SK-N-SH (cell line): ENCODE measurements around the gene MAP3K6.

Experiments used
- EP300 ChIP-seq, 2 experiments: IDR thresholded peaks; 2 replicates each; pipeline versions ENCODE4 v1.4.0 to v1.6.1; 2012; ENCODE audit warnings: borderline replicate concordance in 1 of 2, low read depth in 1 of 2, low read length in 1 of 2
- EZH2phosphoT487 ChIP-seq: fragments of 200-600 bp; sonication (generic); IDR thresholded peaks from 2 replicates; pipeline ENCODE4 v1.6.1; 2017; ENCODE audit warnings: low read depth, mixed run types, mild to moderate bottlenecking, antibody characterized with exemption, moderate library complexity, borderline replicate concordance
- GATA2 ChIP-seq: sonication (generic); formaldehyde crosslinking; IDR thresholded peaks from 2 replicates; pipeline ENCODE4 v1.5.0; 2020; ENCODE audit warnings: mild to moderate bottlenecking, missing genetic modification reagents
- POLR2AphosphoS5 ChIP-seq: IDR thresholded peaks from 2 replicates; pipeline ENCODE4 v1.6.1; 2012; ENCODE audit warnings: low read depth, low read length
- RAD21 ChIP-seq: IDR thresholded peaks from 2 replicates; pipeline ENCODE4 v1.6.1; 2012; ENCODE audit warnings: mild to moderate bottlenecking, low read length
- SMC3 ChIP-seq: IDR thresholded peaks from 2 replicates; pipeline ENCODE4 v1.6.1; 2012; ENCODE audit warnings: low read depth, low read length, improper control_type of control experiment
- TAF1 ChIP-seq: IDR thresholded peaks from 2 replicates; pipeline ENCODE4 v1.6.1; 2012; ENCODE audit warnings: low read depth, mild to moderate bottlenecking, low read length, moderate library complexity, borderline replicate concordance
- TEAD4 ChIP-seq: IDR thresholded peaks from 2 replicates; pipeline ENCODE4 v1.4.0; 2012; ENCODE audit warnings: mild to moderate bottlenecking, borderline replicate concordance; ENCODE audit not compliant: insufficient read depth
- YY1 ChIP-seq: IDR thresholded peaks from 2 replicates; pipeline ENCODE4 v1.4.0; 2012; ENCODE audit warnings: low read depth, mild to moderate bottlenecking
- TF ChIP-seq, protein P1 (sequence below): IDR thresholded peaks from 2 replicates; pipeline ENCODE4 v1.6.1; 2012; ENCODE audit warnings: mild to moderate bottlenecking, low read depth, low read length, moderate library complexity
- TF ChIP-seq, protein P2 (sequence below): fragments of 200-600 bp; sonication (generic); IDR thresholded peaks from 2 replicates; pipeline ENCODE4 v1.6.1; 2017; ENCODE audit warnings: antibody characterized with exemption, mild to moderate bottlenecking, moderate library complexity
- TF ChIP-seq, protein P3 (sequence below): fragments of 150-350 bp; IDR thresholded peaks from 2 replicates; pipeline ENCODE4 v1.6.1; 2017; ENCODE audit warnings: antibody characterized with exemption, low read length, low read depth, borderline replicate concordance

DNA sequence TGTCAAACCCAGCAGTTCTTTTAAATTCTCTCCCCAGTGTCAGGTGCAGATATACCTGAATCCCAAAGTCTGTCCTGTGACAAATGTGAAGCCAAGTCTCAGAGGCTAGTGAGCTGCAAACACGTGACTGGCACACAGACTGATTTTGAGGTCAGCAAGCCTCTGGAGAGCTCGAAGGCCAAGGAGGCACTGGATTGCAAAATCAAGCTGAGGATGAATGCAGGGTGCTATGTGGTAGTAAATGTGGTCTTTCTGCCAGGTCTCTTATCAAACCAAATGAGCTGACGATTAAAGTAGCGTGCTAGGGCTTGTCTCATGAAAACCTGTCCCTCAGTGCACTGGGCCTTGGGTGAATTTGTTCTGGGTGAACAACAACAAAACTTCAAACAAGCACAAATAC lies 46.2 kb upstream of the MAP3K6 start:
- TF ChIP-seq, protein P1, sequence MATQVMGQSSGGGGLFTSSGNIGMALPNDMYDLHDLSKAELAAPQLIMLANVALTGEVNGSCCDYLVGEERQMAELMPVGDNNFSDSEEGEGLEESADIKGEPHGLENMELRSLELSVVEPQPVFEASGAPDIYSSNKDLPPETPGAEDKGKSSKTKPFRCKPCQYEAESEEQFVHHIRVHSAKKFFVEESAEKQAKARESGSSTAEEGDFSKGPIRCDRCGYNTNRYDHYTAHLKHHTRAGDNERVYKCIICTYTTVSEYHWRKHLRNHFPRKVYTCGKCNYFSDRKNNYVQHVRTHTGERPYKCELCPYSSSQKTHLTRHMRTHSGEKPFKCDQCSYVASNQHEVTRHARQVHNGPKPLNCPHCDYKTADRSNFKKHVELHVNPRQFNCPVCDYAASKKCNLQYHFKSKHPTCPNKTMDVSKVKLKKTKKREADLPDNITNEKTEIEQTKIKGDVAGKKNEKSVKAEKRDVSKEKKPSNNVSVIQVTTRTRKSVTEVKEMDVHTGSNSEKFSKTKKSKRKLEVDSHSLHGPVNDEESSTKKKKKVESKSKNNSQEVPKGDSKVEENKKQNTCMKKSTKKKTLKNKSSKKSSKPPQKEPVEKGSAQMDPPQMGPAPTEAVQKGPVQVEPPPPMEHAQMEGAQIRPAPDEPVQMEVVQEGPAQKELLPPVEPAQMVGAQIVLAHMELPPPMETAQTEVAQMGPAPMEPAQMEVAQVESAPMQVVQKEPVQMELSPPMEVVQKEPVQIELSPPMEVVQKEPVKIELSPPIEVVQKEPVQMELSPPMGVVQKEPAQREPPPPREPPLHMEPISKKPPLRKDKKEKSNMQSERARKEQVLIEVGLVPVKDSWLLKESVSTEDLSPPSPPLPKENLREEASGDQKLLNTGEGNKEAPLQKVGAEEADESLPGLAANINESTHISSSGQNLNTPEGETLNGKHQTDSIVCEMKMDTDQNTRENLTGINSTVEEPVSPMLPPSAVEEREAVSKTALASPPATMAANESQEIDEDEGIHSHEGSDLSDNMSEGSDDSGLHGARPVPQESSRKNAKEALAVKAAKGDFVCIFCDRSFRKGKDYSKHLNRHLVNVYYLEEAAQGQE, result no peak
- TF ChIP-seq, protein P2, sequence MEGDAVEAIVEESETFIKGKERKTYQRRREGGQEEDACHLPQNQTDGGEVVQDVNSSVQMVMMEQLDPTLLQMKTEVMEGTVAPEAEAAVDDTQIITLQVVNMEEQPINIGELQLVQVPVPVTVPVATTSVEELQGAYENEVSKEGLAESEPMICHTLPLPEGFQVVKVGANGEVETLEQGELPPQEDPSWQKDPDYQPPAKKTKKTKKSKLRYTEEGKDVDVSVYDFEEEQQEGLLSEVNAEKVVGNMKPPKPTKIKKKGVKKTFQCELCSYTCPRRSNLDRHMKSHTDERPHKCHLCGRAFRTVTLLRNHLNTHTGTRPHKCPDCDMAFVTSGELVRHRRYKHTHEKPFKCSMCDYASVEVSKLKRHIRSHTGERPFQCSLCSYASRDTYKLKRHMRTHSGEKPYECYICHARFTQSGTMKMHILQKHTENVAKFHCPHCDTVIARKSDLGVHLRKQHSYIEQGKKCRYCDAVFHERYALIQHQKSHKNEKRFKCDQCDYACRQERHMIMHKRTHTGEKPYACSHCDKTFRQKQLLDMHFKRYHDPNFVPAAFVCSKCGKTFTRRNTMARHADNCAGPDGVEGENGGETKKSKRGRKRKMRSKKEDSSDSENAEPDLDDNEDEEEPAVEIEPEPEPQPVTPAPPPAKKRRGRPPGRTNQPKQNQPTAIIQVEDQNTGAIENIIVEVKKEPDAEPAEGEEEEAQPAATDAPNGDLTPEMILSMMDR, result no peak
- TF ChIP-seq GATA2 (no peak), TAF1 (no peak), SMC3 (no peak), EP300 (IDR thresholded peaks at IDR 0.05; ENCODE audit: borderline replicate concordance in 1 of 2, low read depth in 1 of 2, low read length in 1 of 2) (no peak), YY1 (no peak), EZH2phosphoT487 (no peak), RAD21 (no peak), POLR2AphosphoS5 (no peak), TEAD4 (no peak)
- TF ChIP-seq, protein P3, sequence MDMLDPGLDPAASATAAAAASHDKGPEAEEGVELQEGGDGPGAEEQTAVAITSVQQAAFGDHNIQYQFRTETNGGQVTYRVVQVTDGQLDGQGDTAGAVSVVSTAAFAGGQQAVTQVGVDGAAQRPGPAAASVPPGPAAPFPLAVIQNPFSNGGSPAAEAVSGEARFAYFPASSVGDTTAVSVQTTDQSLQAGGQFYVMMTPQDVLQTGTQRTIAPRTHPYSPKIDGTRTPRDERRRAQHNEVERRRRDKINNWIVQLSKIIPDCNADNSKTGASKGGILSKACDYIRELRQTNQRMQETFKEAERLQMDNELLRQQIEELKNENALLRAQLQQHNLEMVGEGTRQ, result no peak
